ENCODE data around the gene DDO.

The DDO gene

GRCh38 chr6:110421749-110422443 is 6.5 kb upstream of the DDO start:
- TF ChIP-seq CTCF (IDR thresholded peaks at IDR 0.05; ENCODE audit: insufficient read depth, low read depth, low read length, missing control alignments), result no peak
- peak; percentile 10 for DNase-seq (ENCODE audit: low read depth)
- H3K4me3 ChIP-seq (ENCODE audit: low read depth, low read length), result no peak overlapping the region

- DNase-seq (ENCODE audit: low read depth), result no peak
- no peak for TF ChIP-seq CTCF (IDR thresholded peaks at IDR 0.05; ENCODE audit: insufficient read depth, low read depth, low read length, missing control alignments)
- no peak overlapping the region for H3K4me3 ChIP-seq (ENCODE audit: low read depth, low read length)
Observed at GRCh38 chr6:110419028-110419739, 3.8 kb upstream of the DDO start.

DNA sequence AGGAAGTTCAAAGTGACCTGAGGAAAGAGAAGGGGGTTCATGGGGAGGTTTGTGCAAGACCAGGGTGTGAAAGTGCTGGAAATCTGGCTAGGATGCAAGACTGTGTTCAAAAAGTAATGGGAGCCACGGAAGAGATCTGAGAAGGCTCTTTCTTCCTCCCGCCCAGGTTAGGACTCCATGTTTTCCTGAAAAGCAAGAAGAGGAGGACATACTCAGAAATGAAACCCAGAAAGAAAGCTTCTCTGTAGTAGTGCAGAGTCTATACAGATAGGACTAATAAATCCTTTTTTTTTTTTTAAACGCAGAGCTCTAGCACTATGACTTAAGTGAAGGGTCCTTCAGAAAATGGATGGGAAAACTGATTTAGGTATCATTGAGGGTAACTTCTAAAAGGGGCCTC is 3.2 kb upstream of the DDO start:
- no peak for TF ChIP-seq CTCF (IDR thresholded peaks at IDR 0.05; ENCODE audit: insufficient read depth, low read depth, low read length, missing control alignments)
- DNase-seq (ENCODE audit: low read depth), result no peak
- no peak overlapping the region for H3K4me3 ChIP-seq (ENCODE audit: low read depth, low read length)

- DNase-seq (ENCODE audit: low read depth), result no peak
- H3K4me3 ChIP-seq (ENCODE audit: low read depth, low read length), result no peak overlapping the region
Observed at GRCh38 chr6:110414669-110415068, 706 bp downstream of the DDO start.

DNA sequence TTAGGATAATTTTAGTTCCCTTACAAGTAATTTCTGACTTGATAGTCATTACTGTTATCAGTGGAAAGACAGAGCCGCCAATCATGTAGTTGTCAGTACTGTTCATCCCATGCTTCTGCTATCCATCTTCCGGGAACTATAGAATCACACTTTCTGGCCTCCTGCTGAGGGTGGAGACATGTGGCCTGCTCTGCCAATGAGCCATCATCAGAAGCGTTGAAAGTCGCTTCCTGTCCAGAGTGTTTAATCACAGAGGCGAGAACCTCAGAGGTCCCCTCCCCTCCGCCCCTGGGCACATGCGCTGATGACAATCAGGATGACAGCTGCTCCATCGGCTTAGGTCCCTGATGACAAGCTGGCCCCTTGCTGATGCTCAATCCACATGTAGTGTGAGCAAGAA is 3.0 kb downstream of the DDO start:
- no peak for TF ChIP-seq CTCF (IDR thresholded peaks at IDR 0.05; ENCODE audit: insufficient read depth, low read depth, low read length, missing control alignments)
- DNase-seq (ENCODE audit: low read depth), result no peak
- H3K4me3 ChIP-seq (ENCODE audit: low read depth, low read length), result no peak overlapping the region

More at GRCh38 chr6:110414669-110415068, 706 bp downstream of the DDO start:
- no peak for TF ChIP-seq CTCF (IDR thresholded peaks at IDR 0.05; ENCODE audit: insufficient read depth, low read depth, low read length, missing control alignments)

DNA sequence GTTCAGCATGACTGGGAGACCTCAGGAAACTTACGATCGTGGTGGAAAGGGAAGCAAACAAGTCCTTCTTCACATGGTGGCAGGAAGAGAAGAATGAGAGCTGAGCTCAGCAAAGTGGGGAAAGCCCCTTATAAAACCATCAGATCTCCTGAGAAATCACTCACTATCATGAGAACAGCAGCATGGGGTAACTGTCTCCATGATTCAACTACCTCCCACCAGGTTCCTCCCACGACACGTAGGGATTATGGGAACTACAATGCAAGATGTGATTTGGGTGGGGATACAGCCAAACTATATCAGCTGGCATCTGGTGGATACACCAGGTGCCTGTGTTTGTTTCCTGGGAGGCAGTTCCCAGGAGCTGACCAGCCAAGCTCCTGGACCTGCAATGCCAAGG is 4.9 kb downstream of the DDO start:
- no peak overlapping the region for H3K4me3 ChIP-seq (ENCODE audit: low read depth, low read length)
- TF ChIP-seq CTCF (IDR thresholded peaks at IDR 0.05; ENCODE audit: insufficient read depth, low read depth, low read length, missing control alignments), result no peak
- DNase-seq (ENCODE audit: low read depth), result no peak
